Measurements from ENCODE around the gene SYT17.

DNA sequence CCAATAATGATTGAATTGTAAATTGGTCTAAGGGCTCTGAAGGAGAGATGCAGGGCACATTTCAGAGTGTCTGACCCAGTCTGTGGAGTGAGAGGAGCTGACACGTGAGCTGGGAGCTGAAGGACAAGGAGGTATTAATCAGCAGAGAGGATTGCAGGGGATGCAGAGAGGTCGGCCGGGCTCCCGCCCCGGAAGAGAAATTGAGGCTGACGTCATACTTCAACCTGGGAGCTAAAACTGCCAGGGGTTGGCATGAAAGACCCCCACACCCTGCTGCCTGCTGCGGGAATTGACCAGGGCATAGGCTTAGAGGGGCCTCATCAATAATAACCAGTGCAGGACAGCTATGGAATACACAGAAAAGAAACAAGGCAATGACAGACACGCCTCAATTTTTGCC, 63.8 kb downstream of the SYT17 start:
- TF ChIP-seq, protein P1, sequence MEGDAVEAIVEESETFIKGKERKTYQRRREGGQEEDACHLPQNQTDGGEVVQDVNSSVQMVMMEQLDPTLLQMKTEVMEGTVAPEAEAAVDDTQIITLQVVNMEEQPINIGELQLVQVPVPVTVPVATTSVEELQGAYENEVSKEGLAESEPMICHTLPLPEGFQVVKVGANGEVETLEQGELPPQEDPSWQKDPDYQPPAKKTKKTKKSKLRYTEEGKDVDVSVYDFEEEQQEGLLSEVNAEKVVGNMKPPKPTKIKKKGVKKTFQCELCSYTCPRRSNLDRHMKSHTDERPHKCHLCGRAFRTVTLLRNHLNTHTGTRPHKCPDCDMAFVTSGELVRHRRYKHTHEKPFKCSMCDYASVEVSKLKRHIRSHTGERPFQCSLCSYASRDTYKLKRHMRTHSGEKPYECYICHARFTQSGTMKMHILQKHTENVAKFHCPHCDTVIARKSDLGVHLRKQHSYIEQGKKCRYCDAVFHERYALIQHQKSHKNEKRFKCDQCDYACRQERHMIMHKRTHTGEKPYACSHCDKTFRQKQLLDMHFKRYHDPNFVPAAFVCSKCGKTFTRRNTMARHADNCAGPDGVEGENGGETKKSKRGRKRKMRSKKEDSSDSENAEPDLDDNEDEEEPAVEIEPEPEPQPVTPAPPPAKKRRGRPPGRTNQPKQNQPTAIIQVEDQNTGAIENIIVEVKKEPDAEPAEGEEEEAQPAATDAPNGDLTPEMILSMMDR (conservative IDR thresholded peaks at IDR 0.05) = no peak
- no peak for TF ChIP-seq ZFX (IDR thresholded peaks at IDR 0.05)

Data from C4-2B (cell line).